Measurements from ENCODE around the gene APCDD1L.
"Not testable (repeated sequence)": the region's sequence is repeated elsewhere in the genome, so short reads cannot be mapped to it uniquely, and the experiment has no call there.

The APCDD1L gene

DNA sequence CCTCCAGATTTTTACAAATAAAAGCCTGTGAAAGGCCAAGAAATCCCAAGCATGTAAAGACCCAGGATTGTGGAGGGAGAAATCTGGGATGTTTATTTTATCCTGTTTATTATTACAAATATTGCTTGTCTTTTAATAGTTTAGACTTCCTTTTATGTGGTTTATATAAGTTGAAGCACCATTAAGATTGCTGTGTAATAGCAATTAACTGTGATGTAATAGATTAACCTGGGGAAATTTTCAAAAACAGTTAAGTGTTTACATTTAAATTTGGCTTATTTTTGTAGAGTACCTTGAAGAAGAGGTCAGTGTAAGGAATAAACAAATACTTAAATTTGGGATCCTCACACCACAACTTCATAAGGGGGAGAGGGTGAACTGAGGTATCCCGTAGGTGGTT, 99.1 kb downstream of the APCDD1L start:
- TF ChIP-seq POLR2A (IDR thresholded peaks at IDR 0.05; ENCODE audit: low read length) (no peak), GATA1 (IDR thresholded peaks at IDR 0.05; ENCODE audit: low read depth, low read length) (no peak)
- DNase-seq, result no peak

- DNase-seq, result not testable (repeated sequence)
Measured at GRCh38 chr20:58414786-58415185, 100.4 kb downstream of the APCDD1L start.

DNA sequence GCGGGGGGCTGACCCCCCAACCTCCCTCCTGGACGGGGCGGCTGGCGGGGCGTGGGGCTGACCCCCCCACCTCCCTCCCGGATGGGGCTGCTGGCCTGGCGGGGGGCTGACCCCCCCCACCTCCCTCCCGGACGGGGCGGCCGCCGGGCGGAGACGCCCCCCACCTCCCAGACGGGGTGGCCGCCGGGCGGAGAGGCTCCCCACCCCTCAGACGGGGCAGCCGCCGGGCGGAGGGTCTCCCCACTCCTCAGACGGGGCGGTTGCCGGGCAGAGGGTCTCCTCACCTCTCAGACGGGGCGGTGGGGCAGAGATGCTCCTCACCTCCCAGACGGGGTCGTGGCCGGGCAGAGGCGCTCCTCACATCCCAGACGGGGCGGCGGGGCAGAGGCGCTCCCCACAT, 101.0 kb downstream of the APCDD1L start:
- DNase-seq, result not testable (repeated sequence)
